ENCODE results near the gene NKD1.

NKD1 gene

DNA sequence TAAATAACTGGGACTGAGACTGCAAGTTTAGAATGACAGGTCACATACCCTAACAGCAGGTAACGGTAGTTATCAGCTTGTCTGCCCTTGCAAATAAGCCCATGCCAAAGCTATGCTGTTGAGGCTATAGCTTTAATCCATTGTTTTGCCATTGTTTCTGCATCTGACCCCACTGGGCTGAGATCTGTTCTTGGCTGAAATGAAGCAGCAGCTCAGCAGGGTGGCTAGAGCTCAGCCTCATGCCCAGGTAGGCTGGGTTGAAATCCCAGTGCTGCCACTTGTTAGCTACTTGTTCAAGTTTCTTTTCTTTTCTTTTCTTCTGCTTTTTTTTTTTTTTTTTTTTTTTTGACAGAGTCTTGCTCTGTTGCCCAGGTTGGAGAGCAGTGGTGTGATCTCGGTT lies 40.1 kb downstream of the NKD1 start:
- no peak overlapping the region for H2AFZ ChIP-seq (ENCODE audit: low read depth, low read length)
- H3K4me3 ChIP-seq (ENCODE audit: low read length), result no peak overlapping the region
- no peaks in the 10 kb centered on the region for H3K27me3 ChIP-seq (ENCODE audit: insufficient read depth, low read length)
- no peaks in the 10 kb centered on the region for H3K36me3 ChIP-seq (ENCODE audit: insufficient read depth, low read length)
- H3K4me1 ChIP-seq (ENCODE audit: insufficient read depth, low read length), result no peaks in the 10 kb centered on the region
- peaks cover 3% of the 10 kb centered on the region for H3K9me3 ChIP-seq (ENCODE audit: low read length)

DNA sequence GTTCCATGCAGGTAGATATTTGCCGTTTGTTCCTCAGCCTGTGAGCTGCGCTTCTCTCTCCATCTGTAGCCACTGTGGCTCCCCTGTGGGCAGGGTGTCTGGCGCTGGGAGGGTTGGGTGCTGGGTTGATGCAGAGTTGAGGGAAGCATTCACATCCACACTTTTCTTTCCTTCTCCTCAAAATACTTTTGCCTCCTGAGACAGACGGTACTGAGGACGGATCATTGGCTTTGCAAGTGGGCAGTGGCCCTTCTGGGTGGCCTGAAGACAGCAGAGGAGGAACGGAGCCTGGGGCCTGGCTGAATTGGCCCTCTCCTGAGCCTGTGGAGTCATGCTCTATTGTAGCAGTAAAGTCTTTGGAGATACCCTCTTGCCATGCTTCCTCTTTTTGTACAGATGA lies 43.0 kb downstream of the NKD1 start:
- Histone ChIP-seq H3K4me3 (ENCODE audit: low read length) (no peak overlapping the region), H3K9me3 (ENCODE audit: low read length) (peaks cover 3% of the 10 kb centered on the region), H3K27me3 (ENCODE audit: insufficient read depth, low read length) (no peaks in the 10 kb centered on the region), H3K4me1 (ENCODE audit: insufficient read depth, low read length) (no peaks in the 10 kb centered on the region), H3K36me3 (ENCODE audit: insufficient read depth, low read length) (no peaks in the 10 kb centered on the region), H2AFZ (ENCODE audit: low read depth, low read length) (no peak overlapping the region)

DNA sequence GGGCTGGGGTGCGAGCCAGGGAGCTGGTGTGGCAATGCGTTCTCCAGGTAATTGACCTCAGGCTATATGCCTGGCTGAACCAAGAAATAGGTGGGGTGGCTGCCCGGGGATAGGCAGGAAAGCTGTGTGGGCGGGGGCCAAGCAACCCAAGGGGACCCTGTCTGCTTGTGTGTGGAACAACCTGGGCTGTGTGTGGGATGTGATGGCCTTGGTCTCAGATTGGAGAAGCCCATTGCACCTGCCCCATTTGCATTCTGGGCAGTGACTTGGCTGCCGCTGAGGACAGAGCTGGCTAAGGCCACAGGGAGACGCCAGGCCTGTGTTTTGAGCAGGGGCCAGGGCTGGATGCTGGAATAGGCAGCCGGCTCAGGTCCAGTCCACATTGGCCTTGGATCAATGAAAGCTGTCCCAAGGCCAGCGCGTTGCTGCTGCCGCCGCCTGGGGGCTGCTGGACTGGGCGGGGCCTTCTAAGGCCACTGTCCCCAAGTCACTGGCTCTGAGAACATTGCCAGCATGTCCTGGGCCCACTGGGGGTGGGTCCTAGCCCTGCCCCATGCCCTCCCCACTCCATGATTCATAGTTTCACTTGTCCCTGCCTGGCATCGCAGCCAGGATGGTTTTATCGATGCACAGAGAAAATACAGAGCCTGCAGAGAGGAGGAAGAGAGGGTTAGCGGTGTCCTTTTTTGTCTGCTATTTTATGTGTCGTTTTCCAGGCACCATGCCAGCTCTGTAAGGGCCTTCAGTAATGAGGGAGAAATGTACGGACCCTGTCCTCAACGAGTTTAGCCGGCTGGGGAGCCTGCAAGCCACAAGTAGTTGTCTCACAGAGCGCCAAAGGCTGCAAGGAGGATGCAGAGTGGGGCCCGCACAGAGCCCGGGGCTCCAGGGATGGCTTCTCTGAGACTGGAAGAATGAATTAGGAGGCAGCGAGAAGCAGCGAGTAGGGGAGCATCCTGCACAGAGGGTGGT lies 43.9 kb downstream of the NKD1 start:
- Histone ChIP-seq H3K4me3 (ENCODE audit: low read length) (no peak overlapping the region), H3K27me3 (ENCODE audit: insufficient read depth, low read length) (no peaks in the 10 kb centered on the region), H2AFZ (ENCODE audit: low read depth, low read length) (no peak overlapping the region), H3K4me1 (ENCODE audit: insufficient read depth, low read length) (no peaks in the 10 kb centered on the region), H3K9me3 (ENCODE audit: low read length) (no peaks in the 10 kb centered on the region), H3K36me3 (ENCODE audit: insufficient read depth, low read length) (no peaks in the 10 kb centered on the region)

DNA sequence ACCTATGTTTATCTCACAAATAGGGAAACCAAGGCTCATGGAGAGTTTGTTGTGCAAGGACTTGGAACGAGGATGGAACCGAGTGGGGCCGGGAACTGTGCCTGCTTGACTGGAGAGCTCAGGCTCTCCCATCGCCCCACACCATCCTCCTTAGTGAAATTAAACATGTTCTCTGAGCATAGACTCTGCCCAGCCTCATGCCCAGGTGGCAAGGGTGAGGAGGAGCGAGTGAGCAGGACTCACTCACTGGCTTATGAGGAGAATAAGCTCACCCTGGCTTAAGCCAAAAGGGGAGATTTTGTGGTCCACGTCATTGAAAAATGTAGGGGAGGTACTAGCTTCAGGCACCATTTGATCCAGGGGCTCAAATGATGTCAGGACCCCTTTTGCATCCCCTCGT lies 44.8 kb downstream of the NKD1 start:
- H3K27me3 ChIP-seq (ENCODE audit: insufficient read depth, low read length), result no peaks in the 10 kb centered on the region
- no peaks in the 10 kb centered on the region for H3K36me3 ChIP-seq (ENCODE audit: insufficient read depth, low read length)
- H3K4me3 ChIP-seq (ENCODE audit: low read length), result no peak overlapping the region
- H3K9me3 ChIP-seq (ENCODE audit: low read length), result no peaks in the 10 kb centered on the region
- H3K4me1 ChIP-seq (ENCODE audit: insufficient read depth, low read length), result no peaks in the 10 kb centered on the region
- H2AFZ ChIP-seq (ENCODE audit: low read depth, low read length), result no peak overlapping the region

DNA sequence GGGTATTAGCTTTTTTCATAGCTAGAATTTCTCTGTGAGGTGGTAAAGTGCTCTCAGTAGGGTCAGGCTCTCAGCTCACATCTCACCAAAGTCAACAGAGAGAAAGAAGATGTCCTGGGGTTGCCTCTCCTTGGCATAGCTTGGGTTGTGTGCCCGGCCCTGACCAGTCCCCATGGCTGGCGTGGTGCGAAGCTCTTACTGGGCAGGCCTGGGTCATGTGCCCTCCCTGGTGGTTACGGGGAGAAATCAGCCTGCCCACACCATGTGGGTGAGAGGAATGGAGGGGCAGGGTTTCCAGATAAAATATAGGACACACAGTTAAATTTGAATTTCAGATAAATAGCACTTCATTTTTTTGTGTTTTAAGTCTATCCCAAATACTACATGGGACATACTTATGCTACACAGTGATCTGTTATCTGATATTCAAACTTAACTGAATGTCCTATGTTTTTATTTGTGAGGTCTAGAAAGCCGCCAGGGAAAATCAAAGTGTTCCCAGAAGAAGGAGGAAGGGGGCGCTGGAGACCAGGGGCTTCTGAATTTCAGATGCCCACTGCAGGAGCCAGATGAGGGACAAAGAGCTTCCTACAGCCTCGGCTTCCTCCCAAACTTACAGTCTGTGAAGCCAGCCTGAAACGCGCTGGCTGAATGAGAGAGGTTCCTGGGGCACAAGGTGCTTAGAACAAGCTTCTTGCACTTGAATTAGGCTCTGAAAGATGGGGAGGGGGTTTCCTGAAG lies 45.4 kb downstream of the NKD1 start:
- Histone ChIP-seq H3K9me3 (ENCODE audit: low read length) (no peaks in the 10 kb centered on the region), H3K4me1 (ENCODE audit: insufficient read depth, low read length) (no peaks in the 10 kb centered on the region), H3K36me3 (ENCODE audit: insufficient read depth, low read length) (no peaks in the 10 kb centered on the region), H3K27me3 (ENCODE audit: insufficient read depth, low read length) (no peaks in the 10 kb centered on the region), H3K4me3 (ENCODE audit: low read length) (no peak overlapping the region), H2AFZ (ENCODE audit: low read depth, low read length) (no peak overlapping the region)

DNA sequence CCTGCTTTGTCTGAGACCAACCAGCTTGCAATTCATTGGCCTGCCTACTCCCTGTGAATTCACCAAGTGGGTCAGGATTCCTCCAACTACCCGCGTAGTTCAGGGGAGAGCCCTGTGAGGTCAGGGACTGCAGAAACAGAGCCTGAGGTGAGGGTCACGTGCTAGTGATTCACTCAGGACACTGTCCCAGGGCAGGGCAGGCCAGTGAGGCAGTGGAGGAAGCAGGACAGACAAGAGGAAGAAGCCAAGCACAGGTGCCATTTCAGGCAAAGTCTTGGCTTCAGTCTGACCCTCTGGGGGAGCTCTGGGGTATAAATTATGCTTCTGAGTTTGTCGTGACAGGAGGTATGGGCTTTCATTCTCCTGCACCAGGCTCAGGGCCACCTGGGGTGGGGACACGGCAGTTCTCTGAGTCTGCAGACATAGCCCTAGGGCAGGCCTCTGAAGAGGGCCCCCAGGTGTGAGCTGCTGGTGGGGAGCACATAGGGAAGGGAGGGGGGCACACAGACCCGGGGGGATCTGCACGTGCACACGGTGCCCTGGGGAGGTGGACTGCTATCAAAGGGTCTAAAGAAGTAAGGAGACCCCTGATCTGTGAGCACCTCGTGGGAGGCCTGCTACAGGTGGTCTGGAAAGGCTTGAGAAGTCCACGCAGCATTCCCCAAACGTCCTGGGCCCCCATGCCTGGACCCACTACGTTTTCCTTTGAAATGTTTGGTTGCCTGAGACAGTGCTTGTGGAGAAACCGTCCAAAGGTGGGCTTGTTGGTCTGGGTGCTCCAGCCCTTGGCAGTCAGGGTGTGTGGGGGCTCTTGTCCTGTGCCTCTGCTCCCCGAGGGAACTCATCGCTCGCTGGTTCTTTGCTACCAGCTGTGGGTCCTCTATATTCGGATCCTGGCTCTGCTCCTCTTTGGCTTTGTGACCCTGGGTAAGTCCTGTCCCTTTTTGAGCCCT lies 46.4 kb downstream of the NKD1 start:
- no peaks in the 10 kb centered on the region for H3K36me3 ChIP-seq (ENCODE audit: insufficient read depth, low read length)
- H3K27me3 ChIP-seq (ENCODE audit: insufficient read depth, low read length), result no peaks in the 10 kb centered on the region
- no peak overlapping the region for H3K4me3 ChIP-seq (ENCODE audit: low read length)
- H3K4me1 ChIP-seq (ENCODE audit: insufficient read depth, low read length), result no peaks in the 10 kb centered on the region
- no peak overlapping the region for H2AFZ ChIP-seq (ENCODE audit: low read depth, low read length)
- no peaks in the 10 kb centered on the region for H3K9me3 ChIP-seq (ENCODE audit: low read length)

DNA sequence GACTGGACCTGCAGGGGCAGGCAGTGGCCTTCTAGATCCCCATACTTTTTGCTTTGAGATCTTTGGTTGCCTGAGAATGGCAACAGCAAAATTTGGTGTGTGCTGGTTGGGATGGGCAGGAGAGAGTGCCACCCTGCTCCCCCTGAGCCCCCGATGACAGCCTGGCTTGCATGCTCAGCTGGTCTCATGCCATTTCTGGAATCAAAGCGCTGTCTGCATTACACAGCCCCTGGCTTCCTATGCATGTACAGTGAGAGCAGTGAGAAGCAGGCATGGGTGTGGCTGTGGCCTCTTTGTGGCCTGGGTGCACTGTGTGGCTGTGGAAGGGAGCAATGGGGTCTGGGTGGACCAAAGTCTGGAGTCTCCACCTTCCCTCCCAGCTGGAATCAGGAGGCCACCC lies 47.7 kb downstream of the NKD1 start:
- no peaks in the 10 kb centered on the region for H3K27me3 ChIP-seq (ENCODE audit: insufficient read depth, low read length)
- H2AFZ ChIP-seq (ENCODE audit: low read depth, low read length), result no peak overlapping the region
- no peaks in the 10 kb centered on the region for H3K4me1 ChIP-seq (ENCODE audit: insufficient read depth, low read length)
- no peaks in the 10 kb centered on the region for H3K9me3 ChIP-seq (ENCODE audit: low read length)
- no peaks in the 10 kb centered on the region for H3K36me3 ChIP-seq (ENCODE audit: insufficient read depth, low read length)
- no peak overlapping the region for H3K4me3 ChIP-seq (ENCODE audit: low read length)

DNA sequence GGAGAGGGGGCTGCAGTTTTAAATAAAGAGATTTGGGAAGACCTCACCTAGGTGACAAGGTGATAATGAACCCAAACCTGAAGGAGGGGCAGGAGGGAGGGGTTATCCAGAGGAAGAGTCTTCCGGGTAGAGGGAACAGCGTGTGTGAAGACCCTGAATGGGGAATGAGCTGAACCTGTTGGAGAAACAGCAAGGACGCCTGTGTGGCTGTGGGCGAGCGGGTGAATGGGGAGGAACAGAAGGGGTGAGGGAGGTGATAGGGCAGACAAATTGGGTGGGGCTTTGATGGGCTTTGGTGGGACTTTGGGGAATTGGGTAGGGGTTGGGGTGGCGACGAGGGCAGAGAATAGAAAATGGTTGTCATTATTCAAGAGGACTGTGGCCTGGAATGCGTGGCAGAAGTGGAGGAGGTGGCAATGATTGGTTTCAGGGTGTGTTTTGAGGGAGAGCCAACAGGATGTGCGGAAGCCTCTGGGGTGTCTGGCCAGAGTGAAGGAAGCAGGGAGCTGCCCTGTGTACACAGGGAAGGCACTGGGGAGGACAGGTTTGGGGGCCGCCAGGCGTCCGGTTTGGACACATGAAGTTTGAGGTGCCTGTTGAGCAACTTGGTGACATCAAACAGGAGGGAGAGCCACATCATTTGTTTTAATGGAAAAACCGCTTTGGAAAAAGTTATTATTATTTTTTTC lies 48.7 kb downstream of the NKD1 start:
- Histone ChIP-seq H3K9me3 (ENCODE audit: low read length) (no peaks in the 10 kb centered on the region), H2AFZ (ENCODE audit: low read depth, low read length) (no peak overlapping the region), H3K36me3 (ENCODE audit: insufficient read depth, low read length) (no peaks in the 10 kb centered on the region), H3K4me1 (ENCODE audit: insufficient read depth, low read length) (no peaks in the 10 kb centered on the region), H3K27me3 (ENCODE audit: insufficient read depth, low read length) (no peaks in the 10 kb centered on the region), H3K4me3 (ENCODE audit: low read length) (no peak overlapping the region)

DNA sequence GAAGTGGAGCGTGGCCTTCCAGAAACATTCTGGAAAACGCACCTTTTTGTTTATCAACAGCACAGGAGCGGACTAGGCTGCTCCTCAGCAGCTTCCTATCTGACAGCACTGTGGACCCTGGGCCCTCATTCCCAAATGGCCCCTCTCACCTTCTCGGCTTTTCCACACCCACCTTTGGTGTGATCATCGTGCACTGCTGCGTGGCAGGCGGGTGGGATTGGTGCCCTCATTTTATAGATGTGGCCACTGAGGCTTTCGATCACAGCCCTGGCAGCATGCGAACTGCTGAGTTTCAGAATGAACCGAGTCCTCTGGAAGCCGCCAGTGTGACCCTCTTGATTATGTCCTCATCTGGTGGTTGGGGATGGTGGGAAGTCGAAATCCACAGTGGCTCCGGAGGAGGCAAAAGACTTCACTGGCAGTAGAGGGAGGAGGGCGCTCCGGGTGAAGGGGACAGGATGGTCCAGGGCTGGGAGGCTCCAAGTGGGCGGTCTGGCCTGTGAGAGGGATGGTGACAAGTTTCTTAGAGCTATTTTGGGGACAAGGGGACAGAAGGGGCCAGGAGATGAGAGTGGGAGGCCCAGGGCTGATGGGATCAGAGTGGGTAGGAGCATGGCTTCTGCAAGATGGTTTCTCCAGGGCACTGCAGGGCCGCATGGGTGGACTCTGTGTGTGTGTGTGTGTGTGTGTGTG lies 49.5 kb downstream of the NKD1 start:
- Histone ChIP-seq H3K27me3 (ENCODE audit: insufficient read depth, low read length) (no peaks in the 10 kb centered on the region), H3K4me1 (ENCODE audit: insufficient read depth, low read length) (no peaks in the 10 kb centered on the region), H2AFZ (ENCODE audit: low read depth, low read length) (no peak overlapping the region), H3K36me3 (ENCODE audit: insufficient read depth, low read length) (no peaks in the 10 kb centered on the region), H3K9me3 (ENCODE audit: low read length) (no peaks in the 10 kb centered on the region), H3K4me3 (ENCODE audit: low read length) (no peak overlapping the region)

DNA sequence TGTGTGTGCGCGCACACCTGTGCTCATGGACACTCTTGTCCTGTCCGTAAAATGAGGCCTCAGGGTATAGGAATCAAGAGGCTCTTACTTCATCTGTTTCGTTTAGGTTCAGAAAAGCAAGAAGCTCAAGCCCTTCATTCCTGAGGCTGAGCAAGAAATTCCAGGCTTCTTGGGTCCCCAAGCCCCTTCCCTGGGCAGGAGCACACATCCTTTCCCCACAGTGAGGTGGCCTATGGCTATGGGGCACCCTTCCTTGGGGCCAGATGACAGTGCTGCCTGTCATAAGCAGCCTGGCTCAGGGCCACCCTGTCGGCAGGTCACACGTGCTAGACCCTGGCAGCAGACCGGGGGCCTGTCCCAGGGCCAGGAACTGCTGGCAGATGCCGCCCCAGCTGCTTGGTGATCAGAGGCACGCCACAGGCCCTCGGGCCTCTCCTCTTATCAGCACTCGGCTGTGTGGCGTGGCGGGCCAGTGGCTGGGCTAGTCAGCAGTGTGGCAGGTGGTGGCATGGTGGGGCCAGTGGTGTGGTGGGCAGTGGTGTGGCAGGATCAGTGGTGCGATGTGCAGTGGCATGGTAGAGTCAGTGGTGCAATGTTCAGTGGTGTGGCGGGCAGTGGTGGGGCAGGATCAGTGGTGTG lies 50.2 kb downstream of the NKD1 start:
- Histone ChIP-seq H2AFZ (ENCODE audit: low read depth, low read length) (no peak overlapping the region), H3K36me3 (ENCODE audit: insufficient read depth, low read length) (no peaks in the 10 kb centered on the region), H3K9me3 (ENCODE audit: low read length) (no peaks in the 10 kb centered on the region)

DNA sequence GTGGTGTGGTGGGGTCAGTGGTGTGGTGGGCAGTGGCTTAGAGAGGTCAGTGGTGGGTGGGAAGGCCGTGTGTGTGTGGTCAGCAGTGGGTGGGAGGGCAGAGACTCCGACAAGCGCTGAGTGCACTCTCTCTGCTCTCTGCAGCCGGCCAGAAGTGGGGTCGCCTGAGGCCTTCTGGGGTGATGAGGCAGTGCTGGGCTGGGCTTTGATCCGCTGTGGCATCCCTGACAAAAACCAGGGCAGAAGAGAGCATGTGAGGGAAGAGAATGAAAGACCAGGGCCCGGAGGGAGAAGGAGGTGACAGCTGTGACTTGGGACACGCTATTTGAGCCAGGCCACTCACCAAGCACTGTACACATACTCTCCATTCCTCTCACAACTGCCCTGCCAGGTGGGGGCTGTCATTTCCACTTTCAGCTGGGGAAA lies 50.8 kb downstream of the NKD1 start:
- H3K4me1 ChIP-seq (ENCODE audit: insufficient read depth, low read length), result no peaks in the 10 kb centered on the region
- no peak overlapping the region for H2AFZ ChIP-seq (ENCODE audit: low read depth, low read length)
- no peak overlapping the region for H3K4me3 ChIP-seq (ENCODE audit: low read length)
- no peaks in the 10 kb centered on the region for H3K27me3 ChIP-seq (ENCODE audit: insufficient read depth, low read length)
- H3K9me3 ChIP-seq (ENCODE audit: low read length), result no peaks in the 10 kb centered on the region
- no peaks in the 10 kb centered on the region for H3K36me3 ChIP-seq (ENCODE audit: insufficient read depth, low read length)

More for the DNA sequence above, 50.2 kb downstream of the NKD1 start:
- H3K4me3 ChIP-seq (ENCODE audit: low read length), result no peak overlapping the region
- no peaks in the 10 kb centered on the region for H3K4me1 ChIP-seq (ENCODE audit: insufficient read depth, low read length)
- no peaks in the 10 kb centered on the region for H3K27me3 ChIP-seq (ENCODE audit: insufficient read depth, low read length)

Measured in neuron (in vitro differentiated cells).